Activated naive CD8-positive, alpha-beta T cell treated with anti-CD3 and anti-CD28 coated beads, Interleukin-2, amount 50 U/mL, for 16 hours (primary cell): Measurements from ENCODE around the gene SLC27A2.

ENCODE experiments used
- DNase-seq: peaks from one replicate; pipeline ENCODE4 v3.0.0-alpha.2; 2020; ENCODE audit warnings: low read depth, low spot score

The SLC27A2 gene

DNA sequence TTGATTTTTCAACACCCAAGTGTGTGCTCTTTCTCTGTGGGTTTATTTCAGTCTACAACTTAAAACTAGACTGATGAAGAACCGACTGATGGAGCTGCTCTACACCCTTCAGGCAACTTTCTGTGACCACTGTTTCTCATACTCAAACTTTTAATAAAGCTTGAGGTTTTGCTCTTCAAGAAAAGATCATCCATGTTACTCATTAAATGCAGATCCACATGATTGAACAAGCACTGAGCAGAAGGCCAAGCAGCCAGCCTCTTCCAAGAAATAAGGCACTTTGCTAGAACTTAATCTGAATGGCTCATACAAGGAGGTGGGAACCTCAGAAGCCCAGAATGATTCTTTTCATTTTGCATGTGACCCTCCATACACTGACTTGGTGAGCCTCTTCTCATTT lies 8.7 kb downstream of the SLC27A2 start:
- no peak for DNase-seq

DNA sequence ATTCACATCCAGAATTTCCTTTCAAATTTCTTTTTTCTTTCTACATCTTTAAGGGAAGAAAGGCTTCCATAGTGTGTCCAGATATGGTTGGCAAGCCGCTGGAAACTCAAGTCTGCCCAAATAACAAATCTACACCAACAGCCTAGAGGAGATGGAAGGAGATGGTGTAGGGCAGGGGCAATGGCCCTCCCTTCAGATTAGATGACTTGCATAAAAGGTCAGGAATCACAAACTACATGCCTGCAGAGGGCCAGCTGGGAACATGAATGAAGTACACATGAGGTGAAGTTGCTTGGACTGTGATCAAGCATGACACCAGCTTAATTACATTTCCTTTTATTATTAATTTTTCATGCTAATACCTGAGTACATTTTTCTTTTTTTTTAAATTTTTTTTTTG lies 10.2 kb downstream of the SLC27A2 start:
- DNase-seq, result no peak

- no peak for DNase-seq
Measured at GRCh38 chr15:50192926-50193620, 11.1 kb downstream of the SLC27A2 start.

DNA sequence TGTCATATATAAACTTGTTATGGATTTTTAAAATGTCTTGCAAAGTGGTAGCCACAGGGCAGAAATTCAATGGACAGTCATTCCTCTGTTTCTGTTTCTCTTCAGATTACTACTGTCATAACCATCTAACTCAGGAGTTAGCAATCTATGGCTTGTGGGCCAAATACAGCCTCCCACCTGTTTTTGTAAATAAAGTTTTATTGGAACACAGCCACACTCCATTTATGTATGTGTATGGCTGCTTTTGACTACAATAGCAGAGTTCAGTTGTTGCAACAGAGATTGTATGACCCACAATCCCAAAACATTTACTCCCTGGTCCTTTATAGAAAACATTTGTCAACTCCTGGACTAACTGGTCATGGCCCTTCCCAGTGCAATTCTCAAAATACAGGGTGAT lies 20.0 kb downstream of the SLC27A2 start:
- DNase-seq, result no peak

GRCh38 chr15:50206020-50206419 lies 24.0 kb downstream of the SLC27A2 start:
- DNase-seq, result no peak

DNA sequence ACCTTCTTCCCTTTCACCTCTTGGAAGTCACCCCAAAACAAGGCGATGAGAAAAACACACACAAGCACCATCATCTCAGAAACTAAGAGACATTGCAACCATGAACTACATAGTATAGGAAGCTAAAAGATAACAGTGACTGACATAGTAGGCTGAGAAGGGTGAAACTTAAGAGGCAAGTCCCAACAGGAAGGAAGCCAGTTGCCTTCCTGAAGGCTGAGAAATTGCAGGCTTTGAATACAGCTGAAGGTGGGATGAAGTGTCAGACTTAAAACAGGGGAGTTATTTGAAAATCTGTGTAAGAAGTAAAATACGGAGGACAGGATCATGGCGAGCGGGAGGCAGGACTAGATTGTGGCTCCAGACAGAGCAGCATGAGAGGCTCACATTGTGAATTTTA lies 27.8 kb downstream of the SLC27A2 start:
- DNase-seq, result no peak

- no peak for DNase-seq
Measured at GRCh38 chr15:50210462-50211157, 28.6 kb downstream of the SLC27A2 start.

DNA sequence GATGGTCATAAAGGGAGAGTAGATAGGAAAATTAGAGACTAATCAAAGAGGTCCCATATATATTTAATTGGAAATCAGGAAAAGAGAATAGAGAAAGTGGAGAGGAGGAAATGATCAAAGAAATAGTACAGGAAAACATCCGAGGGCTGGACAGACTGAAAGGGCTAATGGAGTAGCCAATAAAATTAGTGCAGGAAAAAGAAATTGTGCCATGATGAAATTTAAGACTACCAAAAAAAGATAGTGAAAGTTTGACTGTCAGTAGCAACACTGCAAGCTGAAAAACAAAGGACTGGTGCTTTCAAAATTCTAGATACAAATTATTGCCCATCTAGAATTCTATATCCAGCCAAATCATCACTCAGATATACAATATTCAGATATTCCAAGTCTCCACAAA lies 36.3 kb downstream of the SLC27A2 start:
- DNase-seq, result no peak

DNA sequence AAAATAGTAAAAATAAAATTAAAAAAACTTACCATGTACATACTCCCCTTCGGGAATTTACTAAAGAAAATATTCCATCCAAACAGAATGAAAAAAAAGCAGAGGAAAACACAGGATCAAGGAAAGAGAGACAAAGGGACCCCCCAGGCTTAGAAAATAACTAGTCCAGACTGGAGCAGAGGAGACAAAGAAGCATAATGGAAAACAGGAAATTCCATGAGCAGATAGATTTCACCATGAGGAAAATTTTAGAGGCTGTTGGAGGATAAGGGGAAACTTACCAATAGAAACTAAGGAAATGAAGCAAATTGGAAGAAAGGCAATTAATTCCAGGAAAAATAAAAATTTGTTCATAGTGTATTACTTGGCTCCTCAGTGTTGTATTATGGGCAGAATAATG lies 36.7 kb downstream of the SLC27A2 start:
- DNase-seq, result no peak

GRCh38 chr15:50219820-50220219 lies 37.8 kb downstream of the SLC27A2 start:
- DNase-seq, result no peak

GRCh38 chr15:50222181-50222580 lies 40.2 kb downstream of the SLC27A2 start:
- no peak for DNase-seq

DNA sequence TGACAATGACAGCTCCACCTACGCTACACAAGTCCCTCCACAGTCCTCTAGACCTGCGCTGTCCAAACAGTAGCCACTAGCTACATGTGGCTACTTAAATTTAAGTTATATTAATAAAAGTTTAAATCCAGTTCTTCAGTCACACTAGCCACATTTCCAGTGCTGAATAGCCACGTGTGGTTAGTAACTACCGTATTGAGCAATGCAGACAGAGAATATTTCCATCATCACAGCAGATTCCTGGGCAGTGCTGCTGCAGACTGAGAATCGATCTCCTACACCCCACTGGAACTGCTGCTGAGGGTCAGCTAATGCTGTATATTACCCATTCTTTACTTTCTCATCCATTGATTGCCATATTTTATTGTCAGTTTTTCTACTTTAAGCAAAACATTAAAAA lies 42.6 kb downstream of the SLC27A2 start:
- DNase-seq, result no peak

- no peak for DNase-seq
Measured at GRCh38 chr15:50225057-50225456, 43.1 kb downstream of the SLC27A2 start.

GRCh38 chr15:50225938-50226337 lies 43.9 kb downstream of the SLC27A2 start:
- DNase-seq, result no peak

- no peak for DNase-seq
Measured at GRCh38 chr15:50227076-50227475, 45.1 kb downstream of the SLC27A2 start.

GRCh38 chr15:50228866-50229265 lies 46.9 kb downstream of the SLC27A2 start:
- DNase-seq, result no peak

GRCh38 chr15:50229336-50229735 lies 47.3 kb downstream of the SLC27A2 start:
- no peak for DNase-seq

GRCh38 chr15:50231761-50232160 lies 49.8 kb downstream of the SLC27A2 start:
- no peak for DNase-seq

DNA sequence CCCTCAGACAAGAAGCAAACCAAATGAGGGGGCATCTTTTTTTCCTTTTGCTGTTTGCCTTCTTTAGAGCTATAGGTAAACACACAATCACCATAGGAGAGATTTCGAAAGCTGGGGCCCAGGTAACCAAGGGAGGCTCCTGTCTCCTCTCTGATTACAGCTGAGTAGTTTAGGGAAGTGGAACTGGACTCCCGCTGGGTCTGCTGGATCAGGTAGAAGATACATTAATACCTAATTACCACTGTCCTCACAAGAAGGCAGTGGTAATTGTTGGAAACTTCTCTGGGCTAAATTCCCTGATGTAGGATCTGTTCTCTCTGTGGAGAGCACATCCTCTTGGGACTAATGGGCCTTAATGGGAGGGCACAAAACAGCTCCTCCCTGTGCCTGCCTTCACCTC lies 50.8 kb downstream of the SLC27A2 start:
- DNase-seq, result no peak

GRCh38 chr15:50233192-50233736 lies 51.3 kb downstream of the SLC27A2 start:
- DNase-seq, result no peak

DNA sequence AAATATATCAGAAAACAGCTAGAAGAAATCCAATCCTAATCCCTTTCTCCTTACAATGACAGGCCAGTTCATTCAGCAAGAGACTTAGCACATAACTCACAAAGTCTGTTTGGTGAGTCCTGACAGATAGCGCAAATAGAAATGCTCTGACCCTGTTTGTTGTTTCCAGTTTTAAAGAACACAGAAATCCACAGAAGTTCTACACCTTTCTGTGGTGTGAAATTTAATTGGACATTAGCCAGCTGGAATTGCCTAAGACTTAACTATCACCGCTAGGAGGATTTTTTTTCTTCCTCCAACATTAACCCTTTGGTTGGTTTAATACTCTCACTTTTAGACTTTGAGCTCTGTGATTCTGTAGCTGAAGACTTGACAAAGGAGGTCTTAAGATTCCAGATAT lies 52.8 kb downstream of the SLC27A2 start:
- no peak for DNase-seq

GRCh38 chr15:50235794-50236193 lies 53.8 kb downstream of the SLC27A2 start:
- no peak for DNase-seq

DNA sequence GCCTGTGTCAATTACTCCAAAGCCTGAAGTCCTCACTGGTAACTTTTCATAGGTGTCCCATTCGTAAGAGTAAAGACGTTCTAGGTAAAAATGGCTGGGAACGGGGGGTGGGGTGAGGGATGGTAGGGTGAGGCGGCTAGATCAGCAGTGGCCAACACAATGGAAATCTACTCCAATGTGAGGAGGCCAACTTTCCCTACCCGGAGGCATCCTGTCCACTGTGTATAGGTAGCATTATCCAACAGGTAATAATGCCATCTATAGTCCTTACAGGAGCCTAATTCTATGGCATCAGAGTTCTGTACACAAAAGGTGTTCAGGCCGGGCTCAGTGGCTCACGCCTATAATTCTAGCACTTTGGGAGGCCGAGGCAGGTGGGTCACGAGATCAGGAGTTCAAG lies 54.4 kb downstream of the SLC27A2 start:
- no peak for DNase-seq
